Renal pelvis (tissue), 4 donors: ENCODE measurements around the gene ZNRF3. TPM values are rescaled to one million over a fixed set of nuclear protein-coding genes. Genes with fewer than 3 reads are reported as not detected.

ENCODE experiments used
- DNase-seq: peaks from one replicate; pipeline ENCODE4 v3.0.0-alpha.2; 2013
- polyA plus RNA-seq, 3 donors: library from polyadenylated mRNA; unstranded; fragments of 120-200 nt; gene quantifications; one replicate each; pipeline ENCODE4 v1.2.1, GENCODE V29; 2013; ENCODE audit not compliant: insufficient read length in 3 of 3

The ZNRF3 gene
- polyA plus RNA-seq, 3 donors, result 28.2 to 32.2 (median 31.5) TPM

DNA sequence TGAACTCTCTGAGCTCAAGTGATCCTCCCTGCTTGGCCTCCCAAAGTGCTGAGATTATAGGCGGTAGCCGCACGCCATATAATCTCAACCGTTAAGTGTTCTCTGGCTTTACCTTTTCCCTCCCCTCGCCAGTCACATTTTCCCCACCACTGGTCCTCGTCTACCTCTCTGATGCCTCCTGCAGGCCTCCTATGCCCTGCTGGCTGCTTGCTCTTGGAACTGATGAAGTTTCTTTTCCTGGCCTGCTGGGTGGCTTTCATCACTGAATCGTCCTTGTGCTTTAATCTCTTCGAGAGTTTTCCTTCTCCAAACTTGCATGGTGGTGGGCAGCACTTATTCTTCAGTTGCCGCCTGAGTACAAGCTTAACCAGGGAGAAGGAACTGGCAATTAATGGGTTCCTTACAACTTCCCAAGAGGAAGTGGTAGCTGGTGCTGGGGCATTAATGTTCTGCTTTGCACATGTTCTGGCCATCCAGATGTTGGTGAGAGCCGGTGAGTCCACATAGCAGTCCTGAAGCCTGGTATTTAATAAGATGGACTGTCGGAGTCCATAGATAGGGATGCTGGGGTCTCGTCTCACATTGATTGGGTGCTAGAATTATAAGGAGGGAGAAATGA is 177.0 kb downstream of the ZNRF3 start:
- DNase-seq, result no peak

DNA sequence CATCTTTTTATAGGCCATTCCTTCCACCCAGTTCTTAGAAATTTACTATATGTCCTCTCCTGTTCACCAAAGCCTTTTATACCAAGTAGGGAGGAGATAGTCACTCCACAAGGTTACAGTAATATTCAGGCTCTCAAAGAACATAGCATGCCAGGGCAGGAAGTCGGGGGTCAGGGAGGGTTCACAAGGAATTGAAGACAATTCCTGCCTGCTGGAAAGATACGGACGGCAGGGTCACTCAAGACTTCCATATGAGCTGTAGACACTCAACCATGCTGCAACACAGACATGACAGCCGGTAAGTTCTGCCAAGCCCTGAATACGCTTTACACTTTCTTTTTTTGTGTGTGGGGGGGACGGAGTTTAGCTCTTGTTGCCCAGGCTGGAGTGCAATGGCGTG is 177.6 kb downstream of the ZNRF3 start:
- DNase-seq, result no peak

DNA sequence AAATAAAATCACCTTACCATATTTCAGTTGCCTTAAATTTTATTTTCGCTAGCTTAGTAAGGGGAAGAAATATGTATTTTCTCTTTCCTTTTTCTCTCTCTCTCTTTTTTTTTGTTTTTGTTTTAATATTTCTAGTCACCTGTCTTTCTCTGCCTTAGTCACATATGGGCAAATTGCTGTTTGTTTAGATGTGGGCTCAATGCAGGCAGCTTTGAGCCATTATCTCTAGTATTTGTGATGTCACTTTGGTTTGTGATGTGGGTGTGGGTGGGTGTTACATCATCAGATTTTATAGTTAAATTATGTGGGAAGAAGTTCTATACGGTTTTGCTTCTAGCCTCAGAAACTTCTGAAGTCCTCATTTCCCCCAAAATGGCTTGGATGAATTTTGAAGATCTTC is 178.4 kb downstream of the ZNRF3 start, which contains the start of gene C22orf31:
C22orf31 (minus strand) TSS at position 59 of the 400 bp plus-strand sequence; CDS start at position 20, 39 bp downstream.
- DNase-seq, result no peak

DNA sequence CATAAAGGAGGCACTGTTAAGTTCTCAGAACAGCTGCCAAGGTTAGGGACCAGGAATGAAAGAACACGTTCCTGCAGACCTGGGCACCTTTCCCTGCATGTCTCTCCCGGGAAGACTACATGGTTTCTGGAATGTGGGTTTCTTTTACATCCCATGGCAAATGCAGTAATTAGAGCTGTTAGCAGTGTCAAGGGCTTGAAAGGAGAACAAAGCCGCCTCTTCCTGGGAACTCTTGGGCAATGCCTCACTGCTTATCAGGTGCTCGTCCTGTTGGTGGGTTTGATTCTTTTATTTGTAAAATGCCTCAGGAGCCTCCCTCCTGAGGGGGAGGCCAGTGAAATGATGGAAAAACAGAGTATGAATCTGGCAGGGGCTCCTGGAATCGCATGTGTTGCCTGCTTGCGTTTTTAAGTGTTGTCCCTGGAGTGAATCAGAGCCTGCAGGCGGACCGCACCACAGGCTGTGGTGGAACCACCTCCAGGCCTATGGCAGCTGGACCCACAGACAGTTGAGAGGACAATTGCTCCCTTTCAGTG is 179.0 kb downstream of the ZNRF3 start:
- DNase-seq, result no peak

DNA sequence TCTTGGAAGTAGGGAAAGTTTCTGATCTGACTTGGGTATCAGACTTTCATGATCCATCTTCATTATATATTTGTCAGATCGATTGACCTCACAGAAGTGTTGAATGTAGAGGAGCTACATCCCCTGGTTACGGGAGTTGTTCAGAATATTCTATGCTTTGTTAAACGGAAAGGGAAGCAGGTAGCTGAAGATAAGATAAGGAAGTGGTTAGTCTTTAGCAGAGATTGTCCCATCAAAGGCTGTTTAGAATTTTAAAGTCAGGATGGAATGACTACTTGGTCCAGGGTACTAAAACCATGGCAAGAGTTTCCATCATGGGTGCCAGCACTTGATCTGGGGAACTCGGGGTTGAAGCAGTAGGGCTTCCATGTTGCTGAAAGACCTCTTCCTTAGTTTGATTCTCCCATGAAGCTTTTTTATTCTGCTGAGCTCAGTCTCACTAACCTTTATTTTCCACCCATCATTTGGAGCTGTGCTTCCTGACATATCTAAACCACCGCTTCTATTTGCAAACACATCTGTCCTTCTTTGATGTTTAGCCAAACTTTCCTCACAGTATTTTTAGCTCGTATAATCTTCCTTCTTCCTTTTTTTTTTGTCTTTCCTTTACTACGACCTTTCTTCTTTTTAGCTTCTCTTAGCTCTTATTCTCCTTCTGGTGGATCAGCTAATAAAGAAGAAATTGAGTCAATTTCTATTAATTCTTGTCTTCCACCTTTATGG is 182.3 kb downstream of the ZNRF3 start:
- no peak for DNase-seq

DNA sequence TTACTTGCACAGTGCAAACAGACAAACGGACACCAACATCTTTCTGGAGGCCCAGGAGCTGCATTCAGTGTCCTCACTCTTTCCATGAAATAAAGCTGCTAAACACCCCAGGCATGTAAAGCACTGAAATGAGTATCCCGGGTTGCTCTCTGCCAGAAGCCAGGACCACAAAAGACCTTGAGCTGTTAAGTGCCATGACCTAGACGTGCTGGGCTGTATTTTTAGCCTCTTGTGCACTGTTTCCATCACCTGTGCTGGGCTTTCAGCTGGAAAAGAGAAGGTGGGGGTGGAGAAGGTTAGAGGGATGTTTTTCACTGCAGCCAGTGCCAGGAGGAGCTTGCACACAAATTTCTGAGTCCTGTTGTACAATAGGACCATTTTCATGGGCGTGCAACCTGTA is 186.1 kb downstream of the ZNRF3 start:
- DNase-seq, result no peak

DNA sequence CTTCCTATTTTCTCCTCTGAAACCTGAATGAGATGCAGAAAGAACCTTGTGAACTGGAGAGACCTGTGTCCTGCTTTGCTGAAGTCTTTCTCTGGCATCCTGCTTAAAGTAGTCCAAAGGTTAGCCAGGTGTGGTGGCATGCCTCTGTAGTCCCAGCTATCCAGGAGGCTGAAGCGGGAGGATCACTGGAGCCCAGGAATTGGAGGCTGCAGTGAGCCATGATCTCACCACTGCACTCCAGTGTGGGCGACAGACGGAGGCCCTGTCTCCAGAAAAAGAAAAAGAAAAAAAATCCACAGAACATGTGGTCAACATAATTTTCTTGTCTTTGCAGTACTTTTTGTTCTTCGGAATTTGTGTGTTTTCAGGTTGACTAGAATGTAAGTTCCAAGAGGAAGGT is 187.1 kb downstream of the ZNRF3 start:
- no peak for DNase-seq

DNA sequence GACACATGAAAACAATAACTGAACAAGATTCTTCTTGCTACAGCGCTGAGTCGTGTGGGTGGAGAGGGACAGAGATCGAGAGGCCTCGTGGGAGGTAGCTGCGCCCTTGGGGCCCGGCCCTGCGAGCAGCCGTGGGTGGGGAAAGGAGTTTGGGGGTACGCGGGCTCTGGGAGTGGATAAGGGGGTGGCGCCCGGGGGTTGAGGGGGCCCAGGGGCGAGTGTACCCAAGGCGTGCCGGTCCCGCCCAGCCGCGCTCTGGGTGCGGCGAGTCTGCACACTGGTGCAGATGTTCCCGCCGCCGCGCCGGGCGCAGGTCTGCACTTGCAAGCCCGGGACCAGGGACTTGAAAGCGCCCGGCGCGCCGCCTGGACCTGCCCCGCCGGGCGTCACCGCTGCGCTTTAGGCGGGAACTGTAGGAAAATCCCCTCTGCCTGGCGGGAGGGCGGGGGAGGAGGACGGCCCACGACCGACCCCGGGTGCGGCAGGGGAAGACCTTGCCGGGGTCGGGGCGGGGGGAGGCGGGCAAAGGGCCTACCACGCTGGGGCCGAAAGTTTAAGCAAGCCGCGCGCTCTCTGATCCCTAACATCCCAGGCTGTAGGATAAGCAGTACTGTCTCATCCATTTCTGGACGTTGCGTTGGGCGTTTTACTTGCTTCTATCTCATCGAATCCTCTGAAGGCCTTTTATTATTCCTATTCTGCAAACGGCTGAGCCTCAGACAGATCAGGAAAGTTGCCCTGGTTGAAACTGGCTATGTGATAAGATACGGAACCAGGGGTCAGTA is 188.1 kb downstream of the ZNRF3 start:
- peak; percentile 51 for DNase-seq

DNA sequence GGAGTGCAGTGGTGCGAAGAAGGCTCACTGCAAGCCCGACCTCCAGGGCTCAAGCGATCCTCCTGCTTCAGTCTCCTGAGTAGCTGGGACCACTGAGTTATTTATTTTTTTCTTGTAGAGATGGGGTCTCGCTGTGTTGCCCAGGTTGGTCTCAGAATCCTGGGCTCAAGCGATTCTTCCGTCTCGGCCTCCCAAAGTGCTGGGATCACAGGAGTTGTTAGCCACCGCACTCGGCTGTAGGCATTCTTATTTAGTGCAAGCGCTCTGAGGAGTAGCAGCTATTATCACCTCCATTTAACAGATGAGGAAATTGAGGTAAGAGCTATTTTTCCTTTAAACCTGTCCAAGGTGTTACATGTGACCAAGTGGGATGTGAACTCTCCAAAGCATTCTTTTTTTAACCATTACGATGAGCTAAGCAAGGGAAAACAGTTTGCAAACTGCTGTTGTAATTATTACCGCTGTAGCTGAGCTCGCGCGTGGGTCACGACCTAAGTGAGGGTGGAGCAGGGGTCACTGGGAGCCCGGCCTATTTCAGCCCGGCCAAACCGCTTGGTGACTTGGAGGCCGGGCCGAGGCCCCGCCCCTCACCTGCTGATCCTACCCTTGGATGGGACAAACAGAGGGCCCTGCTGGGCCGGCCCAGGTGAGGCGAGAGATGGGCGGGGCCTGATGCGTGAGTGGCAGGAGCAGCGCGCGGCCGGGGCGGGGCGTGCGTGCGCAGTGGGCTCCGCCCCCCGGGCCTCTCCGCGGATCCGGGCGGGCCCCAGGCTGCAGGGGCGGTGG is 189.0 kb downstream of the ZNRF3 start:
- DNase-seq, result peak; percentile 86

DNA sequence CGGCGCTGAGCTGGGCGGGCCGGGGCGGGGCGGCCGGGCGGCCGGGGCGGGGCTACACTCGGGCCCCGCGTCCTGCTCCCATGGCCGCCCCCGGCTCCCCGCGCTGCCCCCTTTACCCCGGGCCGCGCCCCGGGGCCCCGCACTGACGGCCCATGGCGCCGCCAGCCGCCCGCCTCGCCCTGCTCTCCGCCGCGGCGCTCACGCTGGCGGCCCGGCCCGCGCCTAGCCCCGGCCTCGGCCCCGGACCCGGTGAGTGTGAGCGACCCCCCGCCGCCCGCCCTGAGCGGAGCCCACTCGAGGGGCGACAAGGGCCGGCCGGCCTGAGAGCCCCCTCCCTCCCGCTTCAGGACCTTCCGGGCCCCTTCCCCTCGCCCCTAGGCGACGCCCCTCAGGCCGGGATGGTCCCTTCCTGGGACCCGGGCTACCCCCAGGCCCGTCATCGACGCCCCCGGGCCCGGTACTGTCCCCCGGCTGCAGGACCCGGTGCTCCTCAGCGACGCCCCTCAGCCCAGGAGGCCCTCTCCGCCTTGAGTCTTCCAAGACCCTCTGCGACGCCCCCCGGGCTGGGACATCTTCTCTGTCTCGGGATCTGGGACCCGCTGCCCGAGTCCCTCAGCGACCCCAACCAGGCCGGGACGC is 189.7 kb downstream of the ZNRF3 start, which contains the start of gene KREMEN1:
KREMEN1 (plus strand) TSS at position 57 of the 639 bp plus-strand sequence; CDS start at position 153, 96 bp downstream.
- DNase-seq, result no peak

DNA sequence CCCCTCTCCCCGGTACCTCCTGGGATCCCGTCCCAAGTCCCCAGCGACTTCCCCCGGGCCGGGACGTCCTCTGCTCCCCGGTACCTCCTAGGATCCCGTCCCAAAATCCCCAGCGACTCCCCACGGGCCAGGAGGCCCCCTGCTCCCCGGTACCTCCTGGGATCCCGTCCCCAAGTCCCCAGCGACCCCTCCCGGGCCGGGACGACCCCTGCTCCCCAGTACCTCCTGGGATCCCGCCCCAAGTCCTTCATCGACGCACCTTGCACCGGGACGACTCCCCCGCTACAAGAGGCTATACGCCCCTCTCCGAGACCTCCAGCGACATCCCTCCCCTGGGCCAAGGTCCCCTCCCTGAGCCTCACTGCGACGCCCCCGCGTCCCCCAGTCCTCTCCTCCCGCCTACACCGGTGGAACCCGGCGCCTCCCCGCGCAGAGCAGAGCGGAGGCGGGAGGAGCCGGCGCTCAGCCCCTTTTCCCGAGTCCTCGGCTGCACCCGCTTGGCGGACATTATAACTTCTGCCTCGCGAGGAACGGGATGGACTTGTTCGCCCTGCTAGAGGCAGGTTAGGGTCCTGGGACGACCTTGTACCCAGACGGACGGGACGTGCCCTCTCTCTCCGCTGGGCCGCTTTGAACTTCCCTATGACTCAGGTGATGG is 190.4 kb downstream of the ZNRF3 start:
- peak; percentile 77 for DNase-seq

DNA sequence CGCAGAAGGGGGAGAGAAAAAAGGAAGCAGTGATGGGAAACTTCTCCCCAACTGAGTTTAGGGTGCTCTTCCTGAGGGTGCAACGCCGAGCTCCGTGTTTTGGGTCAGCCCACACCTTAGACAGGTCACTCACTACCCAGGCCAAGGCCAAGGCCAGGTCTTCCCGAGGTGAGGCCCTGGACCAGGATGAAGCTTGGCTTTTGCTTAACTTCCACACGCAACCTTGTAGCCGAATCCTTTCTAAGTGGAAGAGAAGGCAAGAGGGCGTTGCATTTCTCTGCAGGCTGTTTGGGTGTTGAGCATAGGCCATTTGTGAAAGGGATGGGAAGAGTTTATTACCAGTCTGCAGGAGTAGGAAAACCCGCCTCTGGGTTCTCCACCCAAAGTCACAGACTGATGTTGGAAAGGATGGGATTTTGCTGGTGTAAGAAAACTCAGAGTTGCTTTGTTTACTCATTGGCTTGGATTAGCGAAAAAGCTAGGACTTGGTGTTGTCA is 191.0 kb downstream of the ZNRF3 start:
- no peak for DNase-seq

DNA sequence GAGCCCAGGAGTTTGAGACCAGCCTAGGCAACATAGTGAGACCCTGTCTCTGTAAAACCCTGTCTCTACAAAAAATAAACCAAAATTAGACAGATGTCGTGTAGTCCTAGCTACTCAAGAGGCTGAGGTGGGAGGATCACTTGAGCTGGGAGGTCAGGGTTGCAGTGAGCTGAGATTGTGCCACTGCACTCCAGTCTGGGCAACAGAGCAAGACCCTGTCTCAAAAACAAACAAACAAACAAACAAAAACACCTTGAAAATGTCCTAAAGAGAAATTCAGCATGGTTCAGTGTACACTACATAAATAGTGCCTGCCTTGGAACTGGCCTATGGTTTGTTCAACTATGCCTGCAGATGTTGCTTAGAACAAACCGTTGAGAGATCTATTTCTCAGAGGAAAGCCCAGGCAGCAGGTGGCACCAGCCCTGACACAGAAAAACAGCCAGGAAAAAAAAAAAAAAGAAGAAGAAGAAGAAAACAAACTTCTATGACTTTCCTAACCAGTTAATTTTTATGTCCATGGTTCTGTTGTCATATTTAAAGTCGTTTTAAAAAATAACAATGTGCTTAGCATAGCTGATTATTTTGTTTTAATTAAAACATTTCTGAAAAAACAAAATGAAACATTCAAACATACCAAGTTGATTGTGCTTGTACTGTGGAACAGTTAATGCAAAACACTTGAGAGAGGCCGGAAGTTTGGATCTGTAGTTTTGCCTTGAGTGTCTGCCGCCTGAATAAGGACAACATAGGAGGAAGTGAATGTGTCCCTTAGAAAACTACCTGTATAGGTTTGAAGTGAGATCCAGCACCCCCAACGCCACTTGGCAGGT is 194.9 kb downstream of the ZNRF3 start:
- no peak for DNase-seq

DNA sequence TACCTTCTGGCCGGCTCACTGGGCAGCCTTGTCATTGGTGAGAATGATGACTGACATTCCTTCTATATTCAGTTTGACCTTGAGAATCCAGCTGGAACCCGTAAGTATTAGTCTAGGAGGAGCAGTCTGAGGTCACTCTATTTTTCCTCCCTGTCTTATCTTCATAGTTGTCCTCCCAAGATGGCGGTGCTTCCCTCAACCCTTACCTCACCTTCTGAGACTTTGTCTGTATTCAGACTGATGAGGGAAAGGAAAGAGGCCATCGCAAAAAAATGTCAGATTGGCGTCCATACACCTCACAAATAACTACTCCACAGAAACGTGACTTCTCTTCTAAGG is 195.5 kb downstream of the ZNRF3 start:
- no peak for DNase-seq

DNA sequence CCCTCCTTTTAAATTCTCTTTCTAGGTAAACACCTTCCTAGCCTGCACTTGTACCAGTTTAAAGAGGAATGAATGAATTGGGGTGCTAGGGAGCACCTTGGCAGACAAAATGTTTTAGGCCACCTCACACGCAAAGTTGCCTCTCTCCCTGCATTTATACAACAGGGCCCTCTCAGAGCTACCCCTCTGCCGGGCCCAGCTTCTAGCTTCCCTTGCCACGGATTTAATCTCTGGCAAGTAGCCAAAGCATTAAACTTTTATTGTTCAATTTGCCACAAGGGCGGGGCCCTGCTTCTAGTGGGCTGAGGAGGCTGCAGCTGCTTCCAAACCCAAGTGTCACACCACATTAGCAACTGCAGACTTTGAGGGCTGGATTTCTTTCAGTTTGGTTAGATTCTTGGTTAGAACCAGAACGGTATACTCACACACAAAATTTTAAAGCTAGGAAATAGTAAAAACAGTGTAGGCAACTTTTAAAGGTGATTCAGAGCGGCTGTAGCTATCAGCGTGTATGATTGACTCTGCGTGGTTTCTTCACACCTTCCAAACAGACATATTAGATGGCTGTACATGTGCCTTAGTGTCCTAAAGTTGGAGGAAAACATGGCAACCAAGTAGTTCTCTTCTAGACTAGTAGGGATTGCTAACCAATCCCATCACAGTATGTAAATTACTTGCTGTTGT is 196.0 kb downstream of the ZNRF3 start:
- no peak for DNase-seq

DNA sequence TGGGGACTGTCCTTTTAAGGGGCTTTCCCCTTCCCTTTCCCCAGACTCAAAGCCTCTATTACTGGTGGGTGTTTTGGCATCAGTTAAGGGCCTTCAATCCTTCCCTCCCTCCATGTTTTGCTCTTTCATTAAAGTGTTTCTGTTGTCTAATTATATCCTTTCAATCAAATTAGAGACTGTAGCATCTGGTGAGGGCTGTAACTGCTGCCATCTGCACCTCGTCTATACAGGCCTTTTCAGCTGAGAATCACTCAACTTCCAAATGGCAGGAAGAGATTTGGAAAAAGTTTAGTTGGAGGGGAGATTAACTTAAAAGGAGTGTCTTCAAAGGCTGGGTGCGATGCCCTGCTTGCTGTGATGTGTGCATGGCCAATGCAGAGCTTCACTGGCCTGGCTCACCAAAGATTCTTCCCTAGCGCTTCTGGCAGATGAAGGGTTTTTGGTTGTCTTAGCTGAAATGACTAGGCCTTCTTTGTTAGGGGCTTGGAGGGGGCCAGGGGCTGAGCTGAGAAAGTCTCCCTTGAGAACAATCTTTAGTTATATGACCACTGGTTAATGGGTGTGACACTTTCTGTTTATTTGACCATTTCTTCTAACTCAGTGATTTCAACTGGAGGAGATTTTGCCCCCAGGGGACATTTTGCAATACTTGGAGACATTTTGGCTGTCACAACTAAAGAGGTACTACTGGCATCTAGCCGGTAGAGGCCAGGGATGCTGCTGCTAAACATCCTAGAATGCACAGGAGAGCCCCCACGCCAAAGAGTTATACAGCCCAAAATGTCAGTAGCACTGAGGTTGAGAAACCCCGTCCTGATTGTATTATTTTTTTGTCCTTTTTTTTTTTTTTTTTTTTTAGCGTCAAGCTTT is 197.0 kb downstream of the ZNRF3 start:
- no peak for DNase-seq

DNA sequence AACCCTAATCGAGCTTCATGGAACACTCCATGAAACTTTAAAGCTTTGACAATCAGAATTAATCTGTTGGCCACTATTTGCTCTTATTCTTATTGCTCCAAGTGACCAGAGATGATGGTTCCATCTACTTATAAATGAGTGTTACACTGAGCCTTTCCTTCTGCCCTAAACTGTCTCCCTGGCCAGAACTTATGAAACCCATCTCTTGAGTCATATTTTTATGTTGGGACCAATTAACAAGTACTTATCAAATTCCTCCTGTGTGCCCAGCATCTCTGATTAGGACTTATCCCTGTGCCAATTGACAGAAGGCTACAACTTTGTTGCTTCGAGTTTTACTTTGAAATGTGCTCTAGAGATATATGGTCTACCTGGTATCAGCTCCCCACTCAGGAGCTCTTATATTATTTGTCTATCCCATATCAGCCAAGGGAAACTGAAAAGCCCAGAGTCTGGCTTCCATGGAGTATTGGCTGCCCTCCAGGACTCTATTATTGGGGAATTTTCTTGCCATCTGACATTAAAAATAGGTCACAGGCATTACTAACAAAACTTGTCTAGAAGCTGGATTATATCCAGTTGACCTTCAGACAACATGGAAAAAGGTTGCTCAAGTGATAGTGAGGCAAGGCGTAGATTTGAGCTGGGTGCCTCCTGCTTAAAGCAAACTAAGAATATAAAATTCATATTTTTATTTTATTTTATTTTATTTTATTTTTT is 198.3 kb downstream of the ZNRF3 start:
- no peak for DNase-seq
